Thymus (tissue), 11 donors: Measurements from ENCODE around the gene NTM. TPM values are rescaled to one million over a fixed set of nuclear protein-coding genes. Genes with fewer than 3 reads are reported as not detected.
"Not testable (repeated sequence)": the region's sequence is repeated elsewhere in the genome, so short reads cannot be mapped to it uniquely, and the experiment has no call there.

ENCODE experiments used
- DNase-seq, 9 donors: peaks; one replicate each; pipeline ENCODE4 v3.0.0-alpha.2; 2013; ENCODE audit warnings: low spot score in 9 of 9, low read depth in 6 of 9, missing footprints in 1 of 9
- H3K27ac ChIP-seq, 2 donors: one replicate each; pipeline ENCODE4 v1.5.1; 2013; ENCODE audit warnings: control low read depth in 1 of 2, low read depth in 1 of 2, low read length in 1 of 2, mild to moderate bottlenecking in 1 of 2, moderate library complexity in 1 of 2
- H3K27me3 ChIP-seq, 2 donors: one replicate each; pipeline ENCODE4 v1.5.1; 2013; ENCODE audit warnings: low read length in 1 of 2; ENCODE audit not compliant: control insufficient read depth in 2 of 2, insufficient read depth in 1 of 2
- H3K36me3 ChIP-seq, 2 donors: one replicate each; pipeline ENCODE4 v1.5.1; 2013; ENCODE audit warnings: low read length in 1 of 2, mild to moderate bottlenecking in 1 of 2, moderate library complexity in 1 of 2; ENCODE audit not compliant: control insufficient read depth in 2 of 2, insufficient read depth in 2 of 2
- H3K4me1 ChIP-seq, 2 donors: one replicate each; pipeline ENCODE4 v1.5.1; 2013; ENCODE audit warnings: low read length in 2 of 2; ENCODE audit not compliant: control insufficient read depth in 2 of 2, insufficient read depth in 2 of 2
- H3K4me3 ChIP-seq, 2 donors: one replicate each; pipeline ENCODE4 v1.5.1; 2013; ENCODE audit warnings: low read length in 2 of 2, control low read depth in 1 of 2, mild to moderate bottlenecking in 1 of 2
- H3K9me3 ChIP-seq, 2 donors: one replicate each; pipeline ENCODE4 v1.5.1; 2013; ENCODE audit warnings: low read length in 1 of 2, mild to moderate bottlenecking in 1 of 2; ENCODE audit not compliant: control insufficient read depth in 2 of 2, insufficient read depth in 1 of 2
- WGBS: extraction: QIAGEN DNeasy Blood & Tissue Kit; methylation state at CpG from one replicate; pipeline ENCODE4 v1.1.7; 2013; 5-methylcytosine and 5-hydroxymethylcytosine counted together
- polyA plus RNA-seq: library from polyadenylated mRNA; stranded (reverse); fragments of 200-250 nt; gene quantifications from one replicate; pipeline ENCODE4 v1.2.3, GENCODE V29; 2013
- total RNA-seq: library from RNA; stranded (reverse); fragments of 120-200 nt; gene quantifications from one replicate; pipeline ENCODE4 v1.2.4, GENCODE V29; 2013
- donor health status: healthy.

NTM gene
- total and polyA plus RNA-seq, 2 donors = 0.18 to 0.47 TPM

GRCh38 chr11:131422496-131422895, 52.1 kb downstream of the NTM start:
- no peaks in the 10 kb centered on the region for H3K27me3 ChIP-seq
- H3K9me3 ChIP-seq = no peaks in the 10 kb centered on the region
- no peaks in the 10 kb centered on the region for H3K4me1 ChIP-seq
- no peak for DNase-seq
- H3K27ac ChIP-seq = no peak overlapping the region
- no peak overlapping the region for H3K4me3 ChIP-seq
- 27% methylated on average over 4 of the region's 4 CpGs for WGBS
- H3K36me3 ChIP-seq = no peaks in the 10 kb centered on the region

GRCh38 chr11:131423688-131424087, 53.3 kb downstream of the NTM start:
- Histone ChIP-seq H3K4me3 (no peak overlapping the region), H3K4me1 (no peaks in the 10 kb centered on the region), H3K27me3 (no peaks in the 10 kb centered on the region), H3K27ac (no peak overlapping the region), H3K9me3 (no peaks in the 10 kb centered on the region), H3K36me3 (no peaks in the 10 kb centered on the region)
- no peak for DNase-seq
- WGBS = 62% methylated on average over 4 of the region's 4 CpGs

GRCh38 chr11:131424257-131424876, 54.0 kb downstream of the NTM start:
- 89% methylated on average over 8 of the region's 8 CpGs for WGBS
- H3K9me3 ChIP-seq, H3K27me3 ChIP-seq, H3K36me3 ChIP-seq, H3K27ac ChIP-seq, H3K4me3 ChIP-seq, H3K4me1 ChIP-seq, DNase-seq: not testable (repeated sequence)

- no peaks in the 10 kb centered on the region for H3K27me3 ChIP-seq
- H3K4me1 ChIP-seq = no peaks in the 10 kb centered on the region
- WGBS = 93% methylated on average over 5 of the region's 5 CpGs
- no peaks in the 10 kb centered on the region for H3K36me3 ChIP-seq
- no peaks in the 10 kb centered on the region for H3K9me3 ChIP-seq
- no peak overlapping the region for H3K27ac ChIP-seq
- H3K4me3 ChIP-seq = no peak overlapping the region
- DNase-seq = no peak
Measured at GRCh38 chr11:131425285-131425684, 54.9 kb downstream of the NTM start.

- Histone ChIP-seq H3K27ac (no peak overlapping the region), H3K9me3 (no peaks in the 10 kb centered on the region), H3K4me3 (no peak overlapping the region), H3K36me3 (no peaks in the 10 kb centered on the region), H3K27me3 (no peaks in the 10 kb centered on the region), H3K4me1 (no peaks in the 10 kb centered on the region)
- no peak for DNase-seq
- 94% methylated on average over 5 of the region's 5 CpGs for WGBS
Measured at GRCh38 chr11:131428853-131429252, 58.4 kb downstream of the NTM start.

GRCh38 chr11:131430473-131431208, 60.2 kb downstream of the NTM start:
- 58% methylated on average over 11 of the region's 11 CpGs for WGBS
- Histone ChIP-seq H3K27ac (no peak overlapping the region), H3K9me3 (no peaks in the 10 kb centered on the region), H3K4me1 (no peaks in the 10 kb centered on the region), H3K4me3 (no peak overlapping the region), H3K36me3 (no peaks in the 10 kb centered on the region), H3K27me3 (no peaks in the 10 kb centered on the region)
- DNase-seq = no peak

- Histone ChIP-seq H3K4me1 (no peaks in the 10 kb centered on the region), H3K9me3 (no peaks in the 10 kb centered on the region), H3K4me3 (no peak overlapping the region), H3K36me3 (no peaks in the 10 kb centered on the region), H3K27ac (no peak overlapping the region), H3K27me3 (no peaks in the 10 kb centered on the region)
- no peak for DNase-seq
- 90% methylated on average over 5 of the region's 5 CpGs for WGBS
Measured at GRCh38 chr11:131441051-131441810, 70.8 kb downstream of the NTM start.

- DNase-seq = no peak
- Histone ChIP-seq H3K4me1 (no peaks in the 10 kb centered on the region), H3K27me3 (no peaks in the 10 kb centered on the region), H3K4me3 (no peak overlapping the region), H3K36me3 (no peaks in the 10 kb centered on the region), H3K27ac (no peak overlapping the region), H3K9me3 (no peaks in the 10 kb centered on the region)
- 91% methylated on average over 5 of the region's 5 CpGs for WGBS
Measured at GRCh38 chr11:131446590-131447275, 76.3 kb downstream of the NTM start.
